ENCODE data around the gene MCRIP2.

- TF ChIP-seq EZH2 (IDR thresholded peaks at IDR 0.05; ENCODE audit: borderline replicate concordance, low read length) (no peak), CTCF (conservative IDR thresholded peaks at IDR 0.05 in 1 of 2, IDR thresholded peaks at IDR 0.05 in 1 of 2; ENCODE audit: extremely low read depth in 1 of 2, insufficient read depth in 1 of 2, low read depth in 1 of 2, low read length in 2 of 2) (peak; percentile 59 to 64)
Observed at GRCh38 chr16:667780-668518, 26.3 kb downstream of the MCRIP2 start, which contains the start of gene RHOT2.

All from mammary epithelial cell (primary cell).